Body of pancreas (tissue), 4 donors: Measurements from ENCODE around the gene ABI3BP.

Experiments
- POLR2A ChIP-seq, 3 donors: fragments of 450-650 bp; IDR thresholded peaks; one replicate each; pipeline ENCODE4 v1.6.1; 2016; ENCODE audit warnings: antibody characterized with exemption in 3 of 3, mild to moderate bottlenecking in 2 of 3
- TF ChIP-seq, protein P1 (sequence below), 7 experiments: fragments of 450-650 bp in 4 of 7; fragments of 200-600 bp in 3 of 7; sonication (generic) in 3 of 7; IDR thresholded peaks; one replicate each; pipeline ENCODE4 v1.5.1; 2016 to 2019; ENCODE audit warnings: antibody characterized with exemption in 7 of 7

DNA sequence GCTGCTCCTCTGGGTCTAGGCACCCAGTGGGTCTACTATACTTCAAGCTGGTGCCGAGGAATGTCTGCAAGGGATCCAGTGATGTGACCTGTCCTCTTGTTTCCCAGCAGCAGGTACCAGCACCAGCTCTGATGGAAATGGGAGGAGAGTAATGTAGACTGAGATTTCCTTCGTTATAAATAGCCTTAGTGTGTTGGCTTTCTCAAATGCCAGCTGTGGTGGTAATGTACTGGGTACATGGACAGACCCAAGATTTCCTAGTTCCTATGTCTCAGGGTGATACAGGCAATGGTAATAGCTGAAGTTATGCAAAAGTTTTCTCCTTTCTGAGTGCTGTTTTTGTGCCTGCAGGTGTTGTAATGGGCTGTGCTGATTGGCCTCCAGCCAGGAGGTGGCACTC, 33.0 kb upstream of the ABI3BP start:
- TF ChIP-seq, protein P1, sequence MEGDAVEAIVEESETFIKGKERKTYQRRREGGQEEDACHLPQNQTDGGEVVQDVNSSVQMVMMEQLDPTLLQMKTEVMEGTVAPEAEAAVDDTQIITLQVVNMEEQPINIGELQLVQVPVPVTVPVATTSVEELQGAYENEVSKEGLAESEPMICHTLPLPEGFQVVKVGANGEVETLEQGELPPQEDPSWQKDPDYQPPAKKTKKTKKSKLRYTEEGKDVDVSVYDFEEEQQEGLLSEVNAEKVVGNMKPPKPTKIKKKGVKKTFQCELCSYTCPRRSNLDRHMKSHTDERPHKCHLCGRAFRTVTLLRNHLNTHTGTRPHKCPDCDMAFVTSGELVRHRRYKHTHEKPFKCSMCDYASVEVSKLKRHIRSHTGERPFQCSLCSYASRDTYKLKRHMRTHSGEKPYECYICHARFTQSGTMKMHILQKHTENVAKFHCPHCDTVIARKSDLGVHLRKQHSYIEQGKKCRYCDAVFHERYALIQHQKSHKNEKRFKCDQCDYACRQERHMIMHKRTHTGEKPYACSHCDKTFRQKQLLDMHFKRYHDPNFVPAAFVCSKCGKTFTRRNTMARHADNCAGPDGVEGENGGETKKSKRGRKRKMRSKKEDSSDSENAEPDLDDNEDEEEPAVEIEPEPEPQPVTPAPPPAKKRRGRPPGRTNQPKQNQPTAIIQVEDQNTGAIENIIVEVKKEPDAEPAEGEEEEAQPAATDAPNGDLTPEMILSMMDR (IDR thresholded peaks at IDR 0.05): no peak
- no peak for TF ChIP-seq POLR2A (IDR thresholded peaks at IDR 0.05)
